ENCODE results near the gene PTPN13.

PTPN13 gene

GRCh38 chr4:86841309-86841708, 247.2 kb downstream of the PTPN13 start:
- TF ChIP-seq CTCF (IDR thresholded peaks at IDR 0.05; ENCODE audit: low read depth, low read length), result no peak
- no peak for TF ChIP-seq MAX (IDR thresholded peaks at IDR 0.05; ENCODE audit: low read depth, low read length)
- no peak for TF ChIP-seq POLR2A (IDR thresholded peaks at IDR 0.05; ENCODE audit: extremely low read depth, insufficient read length)
- no peak for TF ChIP-seq MYC (IDR thresholded peaks at IDR 0.05; ENCODE audit: low read depth, low read length)
- H3K4me3 ChIP-seq (ENCODE audit: low read depth, low read length), result no peak overlapping the region
- no peak for DNase-seq (ENCODE audit: low read depth)

- H3K4me3 ChIP-seq (ENCODE audit: low read depth, low read length), result no peak overlapping the region
- no peak for DNase-seq (ENCODE audit: low read depth)
- TF ChIP-seq MYC (IDR thresholded peaks at IDR 0.05; ENCODE audit: low read depth, low read length) (no peak), POLR2A (IDR thresholded peaks at IDR 0.05; ENCODE audit: extremely low read depth, insufficient read length) (no peak), CTCF (IDR thresholded peaks at IDR 0.05; ENCODE audit: low read depth, low read length) (no peak), MAX (IDR thresholded peaks at IDR 0.05; ENCODE audit: low read depth, low read length) (no peak)
Observed at GRCh38 chr4:86845593-86845992, 251.5 kb downstream of the PTPN13 start.

GRCh38 chr4:86846921-86847320, 252.8 kb downstream of the PTPN13 start:
- H3K4me3 ChIP-seq (ENCODE audit: low read depth, low read length), result no peak overlapping the region
- no peak for DNase-seq (ENCODE audit: low read depth)
- TF ChIP-seq CTCF (IDR thresholded peaks at IDR 0.05; ENCODE audit: low read depth, low read length) (no peak), MAX (IDR thresholded peaks at IDR 0.05; ENCODE audit: low read depth, low read length) (no peak), MYC (IDR thresholded peaks at IDR 0.05; ENCODE audit: low read depth, low read length) (no peak), POLR2A (IDR thresholded peaks at IDR 0.05; ENCODE audit: extremely low read depth, insufficient read length) (no peak)

- TF ChIP-seq POLR2A (IDR thresholded peaks at IDR 0.05; ENCODE audit: extremely low read depth, insufficient read length) (no peak), MAX (IDR thresholded peaks at IDR 0.05; ENCODE audit: low read depth, low read length) (no peak), MYC (IDR thresholded peaks at IDR 0.05; ENCODE audit: low read depth, low read length) (no peak), CTCF (IDR thresholded peaks at IDR 0.05; ENCODE audit: low read depth, low read length) (no peak)
- H3K4me3 ChIP-seq (ENCODE audit: low read depth, low read length), result no peak overlapping the region
Observed at GRCh38 chr4:86847571-86847970, 253.5 kb downstream of the PTPN13 start.

GRCh38 chr4:86848136-86848535, 254.0 kb downstream of the PTPN13 start:
- no peak for DNase-seq (ENCODE audit: low read depth)
- TF ChIP-seq CTCF (IDR thresholded peaks at IDR 0.05; ENCODE audit: low read depth, low read length) (no peak), POLR2A (IDR thresholded peaks at IDR 0.05; ENCODE audit: extremely low read depth, insufficient read length) (no peak), MAX (IDR thresholded peaks at IDR 0.05; ENCODE audit: low read depth, low read length) (no peak)
- H3K4me3 ChIP-seq (ENCODE audit: low read depth, low read length), result no peak overlapping the region

More at GRCh38 chr4:86847571-86847970, 253.5 kb downstream of the PTPN13 start:
- DNase-seq (ENCODE audit: low read depth), result no peak

Data from NB4 (cell line).